Measurements from ENCODE around the gene SUV39H2.

DNA sequence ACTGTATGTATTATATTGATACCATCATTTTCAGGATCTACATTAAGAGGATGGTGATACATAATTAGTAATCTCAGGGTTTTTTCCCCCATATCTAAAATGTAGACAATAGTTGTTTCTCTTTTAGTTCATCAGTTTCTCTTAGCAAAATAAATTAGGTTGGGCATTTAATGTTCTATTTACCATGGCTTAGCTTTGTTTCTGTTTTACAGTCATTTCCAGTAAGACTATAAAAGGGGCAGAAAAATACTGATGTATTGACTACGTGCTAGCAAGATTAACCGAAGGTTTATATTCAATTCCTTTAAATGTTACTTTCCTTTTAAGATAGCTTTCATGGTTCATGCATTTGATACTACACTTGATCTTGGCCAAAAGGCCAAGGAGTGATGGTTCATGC lies 26.2 kb downstream of the SUV39H2 start:
- TF ChIP-seq, protein P1, sequence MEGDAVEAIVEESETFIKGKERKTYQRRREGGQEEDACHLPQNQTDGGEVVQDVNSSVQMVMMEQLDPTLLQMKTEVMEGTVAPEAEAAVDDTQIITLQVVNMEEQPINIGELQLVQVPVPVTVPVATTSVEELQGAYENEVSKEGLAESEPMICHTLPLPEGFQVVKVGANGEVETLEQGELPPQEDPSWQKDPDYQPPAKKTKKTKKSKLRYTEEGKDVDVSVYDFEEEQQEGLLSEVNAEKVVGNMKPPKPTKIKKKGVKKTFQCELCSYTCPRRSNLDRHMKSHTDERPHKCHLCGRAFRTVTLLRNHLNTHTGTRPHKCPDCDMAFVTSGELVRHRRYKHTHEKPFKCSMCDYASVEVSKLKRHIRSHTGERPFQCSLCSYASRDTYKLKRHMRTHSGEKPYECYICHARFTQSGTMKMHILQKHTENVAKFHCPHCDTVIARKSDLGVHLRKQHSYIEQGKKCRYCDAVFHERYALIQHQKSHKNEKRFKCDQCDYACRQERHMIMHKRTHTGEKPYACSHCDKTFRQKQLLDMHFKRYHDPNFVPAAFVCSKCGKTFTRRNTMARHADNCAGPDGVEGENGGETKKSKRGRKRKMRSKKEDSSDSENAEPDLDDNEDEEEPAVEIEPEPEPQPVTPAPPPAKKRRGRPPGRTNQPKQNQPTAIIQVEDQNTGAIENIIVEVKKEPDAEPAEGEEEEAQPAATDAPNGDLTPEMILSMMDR (IDR thresholded peaks at IDR 0.05): no peak
- TF ChIP-seq EP300 (IDR thresholded peaks at IDR 0.05): no peak

All from suprapubic skin (tissue), 3 donors.